Activated CD8-positive, alpha-beta memory T cell treated with anti-CD3 and anti-CD28 coated beads, Interleukin-2, amount 50 U/mL, for 1 hour (primary cell): ENCODE data around the gene ARFRP1.
"Not testable (repeated sequence)": the region's sequence is repeated elsewhere in the genome, so short reads cannot be mapped to it uniquely, and the experiment has no call there.

Experiments
- DNase-seq: peaks from one replicate; pipeline ENCODE4 v3.0.0-alpha.2; 2020; ENCODE audit errors: extremely low read depth

Gene ARFRP1

GRCh38 chr20:63675681-63676368 lies 32.0 kb downstream of the ARFRP1 start:
- DNase-seq, result no peak

- no peak for DNase-seq
These were observed 33.8 kb downstream of the ARFRP1 start for GRCh38 chr20:63673951-63674350.

GRCh38 chr20:63672666-63673065 lies 35.1 kb downstream of the ARFRP1 start:
- DNase-seq, result no peak

GRCh38 chr20:63671695-63672094 lies 36.1 kb downstream of the ARFRP1 start:
- DNase-seq, result not testable (repeated sequence)

- no peak for DNase-seq
These were observed 39.4 kb downstream of the ARFRP1 start for GRCh38 chr20:63668351-63668750.

- DNase-seq, result no peak
These were observed 39.9 kb downstream of the ARFRP1 start for GRCh38 chr20:63667858-63668257.

GRCh38 chr20:63665708-63666107 lies 42.1 kb downstream of the ARFRP1 start:
- DNase-seq, result no peak

GRCh38 chr20:63664861-63665594 lies 42.7 kb downstream of the ARFRP1 start:
- no peak for DNase-seq

GRCh38 chr20:63664143-63664851 lies 43.5 kb downstream of the ARFRP1 start:
- no peak for DNase-seq

- DNase-seq, result no peak
These were observed 44.3 kb downstream of the ARFRP1 start for GRCh38 chr20:63663332-63664066.

- no peak for DNase-seq
These were observed 45.0 kb downstream of the ARFRP1 start for GRCh38 chr20:63662813-63663189.

GRCh38 chr20:63661959-63662812 lies 45.6 kb downstream of the ARFRP1 start:
- no peak for DNase-seq

GRCh38 chr20:63661108-63661507 lies 46.7 kb downstream of the ARFRP1 start:
- DNase-seq, result no peak

- DNase-seq, result no peak
These were observed 47.2 kb downstream of the ARFRP1 start for GRCh38 chr20:63660622-63661021.

- DNase-seq, result not testable (repeated sequence)
These were observed 47.6 kb downstream of the ARFRP1 start for GRCh38 chr20:63660174-63660573.

- DNase-seq, result no peak
These were observed 48.4 kb downstream of the ARFRP1 start for GRCh38 chr20:63659370-63659769.

GRCh38 chr20:63658749-63659187 lies 49.0 kb downstream of the ARFRP1 start:
- no peak for DNase-seq

GRCh38 chr20:63657937-63658748 lies 49.6 kb downstream of the ARFRP1 start, which contains the start of gene RTEL1:
Gene RTEL1 (plus strand): TSS chr20:63658312. CDS start chr20:63659403, 1,091 bp downstream.
- DNase-seq, result peak; percentile 68

GRCh38 chr20:63657260-63657936 lies 50.4 kb downstream of the ARFRP1 start:
- no peak for DNase-seq
